Skin of body (tissue), 2 donors: Measurements from ENCODE around the gene FARP2. TPM values are rescaled to one million over a fixed set of nuclear protein-coding genes. Genes with fewer than 3 reads are reported as not detected.

Source experiments
- DNase-seq: peaks from one replicate; lab custom pipeline; 2025; lab: John Stamatoyannopoulos, UW
- total RNA-seq: library from RNA; depleted of rRNA; stranded (reverse); fragments of >200 nt; gene quantifications from one replicate; pipeline ENCODE4 v1.2.3, GENCODE V29; 2014

FARP2 gene
- total RNA-seq, 1 donor from 2014 or later, result 52.6 TPM

DNA sequence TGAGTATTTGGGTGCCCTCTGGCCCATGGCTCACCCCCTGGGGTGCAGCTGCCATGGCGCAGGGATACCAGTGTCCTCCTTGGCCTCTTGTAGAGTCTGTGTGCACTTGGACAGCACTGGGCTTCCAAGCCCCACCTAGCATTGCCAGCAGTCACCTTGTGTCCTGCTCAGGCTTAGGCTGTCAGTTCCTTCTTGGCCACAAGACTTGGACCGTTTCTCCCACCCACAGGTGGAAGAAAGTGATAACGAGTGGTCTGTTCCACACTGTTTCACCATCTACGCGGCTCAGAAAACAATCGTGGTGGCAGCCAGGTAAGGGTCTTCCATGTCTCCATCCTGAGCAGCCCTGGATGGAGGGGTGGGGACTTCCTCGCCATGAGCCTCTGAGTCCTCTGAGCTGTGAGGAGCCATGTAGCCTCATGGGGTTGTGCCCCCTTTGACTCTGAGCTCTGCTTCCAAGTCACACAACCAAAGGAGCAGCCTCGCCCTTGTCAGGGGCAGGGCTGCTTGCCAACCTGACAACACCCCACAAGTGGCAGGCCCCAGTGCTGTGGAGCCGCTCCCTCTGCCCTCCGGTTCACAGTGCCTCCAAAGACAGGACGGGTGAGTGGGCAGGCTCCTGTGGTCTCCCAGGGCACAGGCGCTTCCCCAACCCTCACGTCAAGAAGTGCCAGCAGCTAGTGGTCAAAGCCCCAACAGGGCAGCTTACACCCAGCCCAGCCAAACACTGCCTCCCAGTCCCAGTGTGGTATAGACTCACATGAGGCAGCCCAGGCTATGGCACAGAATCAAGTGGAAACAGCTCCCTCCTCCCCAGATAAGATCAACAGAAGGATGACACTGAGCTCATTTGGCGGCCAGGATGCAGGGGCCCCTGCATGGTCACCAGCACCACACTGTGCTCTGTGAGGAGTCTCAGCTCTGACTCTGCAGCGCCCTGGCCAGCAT lies 133.9 kb downstream of the FARP2 start:
- no peak for DNase-seq

DNA sequence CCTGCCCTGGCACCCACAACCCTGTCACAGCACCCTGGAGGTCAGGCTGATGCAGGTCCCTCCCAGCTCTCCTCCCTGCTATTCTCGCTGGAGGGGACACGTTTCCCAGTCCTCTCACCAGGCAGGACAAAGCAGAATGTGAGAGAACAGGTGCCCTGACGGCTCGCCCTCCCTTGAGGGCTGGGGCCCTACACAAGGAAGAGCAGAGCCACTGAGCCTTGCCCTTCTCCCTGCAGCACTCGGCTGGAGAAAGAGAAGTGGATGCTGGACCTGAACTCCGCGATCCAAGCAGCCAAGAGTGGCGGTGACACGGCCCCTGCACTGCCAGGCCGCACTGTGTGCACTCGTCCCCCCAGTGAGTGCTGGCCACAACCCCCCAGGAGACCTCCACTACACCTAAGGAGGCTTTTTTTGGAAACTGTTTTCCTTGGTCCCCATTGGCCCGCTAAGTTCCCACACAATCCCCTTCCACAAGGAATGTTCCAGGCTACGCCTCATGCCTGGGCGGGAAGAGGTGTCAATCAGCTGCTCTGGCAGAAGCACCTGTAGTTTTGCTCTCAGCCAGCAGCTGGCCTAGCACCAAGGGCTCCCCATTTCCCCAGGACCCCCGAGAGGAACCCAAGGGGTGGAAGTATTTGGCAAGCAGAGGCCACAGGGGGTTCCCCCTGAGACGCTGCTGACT lies 134.9 kb downstream of the FARP2 start:
- DNase-seq, result no peak

DNA sequence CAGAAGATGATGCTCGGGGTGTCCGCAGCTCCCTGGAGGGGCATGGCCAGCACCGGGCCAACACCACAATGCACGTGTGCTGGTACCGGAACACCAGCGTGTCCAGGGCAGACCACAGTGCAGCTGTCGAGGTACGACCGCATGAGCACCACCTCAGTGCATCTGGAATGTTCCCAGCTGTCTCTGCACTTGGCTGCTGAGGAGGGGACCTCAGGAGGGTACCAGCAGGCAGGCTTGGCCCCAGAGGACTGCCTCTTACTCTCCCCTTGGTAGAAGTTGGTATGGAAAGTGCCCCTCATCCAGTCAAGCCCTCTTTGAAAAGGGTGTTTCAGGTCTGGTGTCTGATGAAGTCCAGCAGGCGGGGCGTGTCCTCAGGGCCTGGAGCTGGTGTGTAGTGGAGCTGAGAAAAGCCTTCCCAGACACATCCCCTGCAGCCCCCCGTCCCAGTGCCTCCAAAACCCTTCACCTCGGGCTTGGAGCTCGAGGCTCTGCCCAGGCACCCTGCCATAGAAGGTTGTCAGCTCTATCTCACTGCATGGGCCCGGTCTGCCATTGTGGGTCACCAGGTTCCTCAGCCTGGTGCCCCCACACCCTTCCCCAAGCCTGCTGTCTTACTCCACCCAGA lies 135.6 kb downstream of the FARP2 start:
- no peak for DNase-seq

DNA sequence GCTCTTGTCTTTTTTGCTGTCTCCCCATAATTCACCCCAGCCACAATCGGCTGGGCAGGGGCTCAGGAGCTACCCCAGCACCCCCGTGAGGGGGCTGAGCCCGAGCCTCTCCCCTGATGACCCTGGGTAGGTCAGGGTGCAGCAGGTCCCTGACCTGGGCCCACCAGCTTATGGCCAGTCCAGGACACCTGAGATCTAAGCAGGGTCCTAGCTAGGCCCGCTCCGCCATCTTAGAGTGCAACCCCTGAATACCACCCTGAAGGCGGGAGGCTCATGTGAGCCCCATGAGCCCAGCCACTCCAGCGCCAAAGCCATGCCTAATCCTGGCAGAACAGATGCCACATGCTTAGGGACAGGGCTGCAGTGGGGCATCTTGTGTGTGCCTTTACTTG lies 136.1 kb downstream of the FARP2 start:
- no peak for DNase-seq

DNA sequence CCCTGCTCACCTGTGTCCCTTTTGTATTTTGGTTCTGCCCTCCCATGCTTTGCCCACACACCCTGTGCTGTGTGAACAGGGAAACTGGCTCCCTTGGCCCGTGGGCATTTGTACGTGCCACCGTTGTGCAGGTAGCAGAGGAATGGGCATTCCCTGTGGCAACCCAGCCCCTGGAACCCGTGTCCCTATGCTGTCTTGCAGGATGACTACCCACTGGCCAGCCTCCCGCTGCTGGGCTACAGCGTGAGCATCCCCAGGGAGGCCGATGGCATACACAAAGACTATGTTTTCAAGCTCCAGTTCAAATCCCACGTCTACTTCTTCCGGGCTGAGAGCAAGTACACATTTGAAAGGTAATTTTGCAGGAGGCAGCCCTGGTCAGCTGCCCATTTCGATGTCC lies 137.0 kb downstream of the FARP2 start:
- no peak for DNase-seq

DNA sequence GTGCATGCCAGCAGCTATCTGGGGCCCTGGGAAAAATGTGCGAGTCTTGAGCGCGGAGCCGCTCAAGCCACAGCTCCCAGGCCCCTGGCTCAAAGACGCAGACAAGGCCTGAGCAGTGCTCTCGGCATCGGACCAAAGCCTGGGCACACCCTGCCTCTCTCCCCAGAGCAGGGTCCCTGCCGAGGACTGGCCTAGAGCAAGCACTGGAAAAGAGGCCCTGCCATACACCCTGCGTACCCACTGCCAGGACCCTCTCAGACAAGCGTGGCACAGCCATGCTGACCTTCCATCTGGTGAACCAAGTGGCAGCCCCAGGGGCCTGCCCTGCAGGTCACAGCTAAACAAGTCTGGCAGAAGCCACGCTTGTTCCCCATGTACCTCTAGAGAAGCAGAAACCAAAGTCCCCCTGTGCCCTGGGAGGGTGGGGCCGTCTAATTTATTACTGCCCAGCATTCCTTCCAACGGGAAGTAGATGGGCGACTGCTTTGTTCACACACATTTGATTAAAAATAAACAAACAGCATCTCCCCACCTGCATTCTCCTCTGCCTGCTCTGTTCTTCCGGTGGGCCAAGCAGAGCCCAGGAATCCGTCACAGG lies 138.3 kb downstream of the FARP2 start:
- no peak for DNase-seq

DNA sequence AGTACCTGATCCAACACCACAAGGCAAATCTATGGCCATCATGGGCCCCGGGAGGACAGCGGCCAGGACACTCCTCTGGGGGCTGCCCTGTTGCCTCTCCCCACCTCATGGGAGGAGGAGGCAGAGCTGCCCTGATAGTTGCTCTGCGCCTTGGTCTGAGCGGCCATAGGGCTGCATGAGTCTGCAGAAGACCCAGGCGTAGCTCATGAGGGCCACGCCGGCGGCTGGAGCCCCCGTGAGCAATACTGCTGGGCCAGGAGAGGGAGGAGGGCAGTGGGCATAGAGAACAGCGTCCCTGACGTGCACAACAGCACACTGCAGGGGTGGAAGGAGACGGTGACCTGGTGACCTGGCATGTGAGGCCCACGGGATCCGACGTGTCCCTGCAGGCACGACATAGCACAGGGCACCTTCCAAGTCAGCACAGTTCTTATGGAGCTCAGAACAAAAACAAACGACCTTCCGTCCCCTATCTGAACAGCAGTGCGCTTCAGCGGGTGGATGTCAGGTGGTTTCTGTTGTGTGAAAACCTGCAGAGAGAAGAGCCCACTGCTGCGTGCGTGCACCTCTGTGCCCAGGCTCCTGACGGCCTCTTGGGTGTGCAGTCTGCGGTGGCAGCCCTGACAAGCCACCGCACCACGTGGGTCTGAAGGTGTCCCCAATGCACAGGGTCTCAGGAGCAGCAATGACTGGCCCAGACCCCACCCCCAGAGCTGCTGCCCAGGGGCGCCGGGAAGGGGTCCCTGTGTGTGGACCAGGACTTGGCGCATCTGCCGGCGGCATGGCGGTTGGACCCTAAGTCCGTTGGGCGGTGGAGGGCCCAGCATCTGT lies 139.3 kb downstream of the FARP2 start:
- no peak for DNase-seq

DNA sequence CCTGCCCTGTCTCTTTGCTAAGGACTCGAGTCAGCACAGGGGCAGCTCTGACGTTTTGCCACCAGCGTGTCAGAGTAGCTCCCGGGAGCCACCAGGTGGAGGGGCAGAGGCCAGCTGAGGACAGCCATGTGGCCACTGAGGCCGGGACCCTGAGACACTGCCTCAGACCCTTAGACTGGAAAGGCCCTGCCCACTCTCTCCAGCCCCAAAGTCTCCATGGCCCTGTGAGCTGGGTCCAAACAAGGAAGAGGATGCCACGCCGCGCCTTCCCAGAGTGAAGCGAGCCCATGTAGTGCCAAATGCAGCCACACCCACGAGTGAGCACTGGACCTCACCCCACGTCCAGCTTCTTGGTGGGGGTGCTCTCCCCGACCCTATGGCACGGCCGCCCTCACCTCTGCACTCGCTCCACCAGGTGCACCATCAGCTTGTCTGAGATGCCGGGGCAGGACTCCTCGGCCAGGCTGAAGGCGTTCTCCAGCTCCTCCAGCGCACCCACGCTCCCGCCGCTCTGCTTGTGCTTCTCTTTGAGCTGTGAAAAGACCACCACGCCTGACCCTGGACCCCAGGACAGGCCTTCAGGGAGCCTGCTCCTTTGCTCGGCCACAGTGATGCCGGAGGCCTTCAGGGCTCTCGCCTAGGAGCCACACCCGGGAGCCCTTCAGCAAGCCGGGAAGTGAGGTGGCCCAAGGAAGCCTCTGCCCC lies 140.1 kb downstream of the FARP2 start:
- no peak for DNase-seq

DNA sequence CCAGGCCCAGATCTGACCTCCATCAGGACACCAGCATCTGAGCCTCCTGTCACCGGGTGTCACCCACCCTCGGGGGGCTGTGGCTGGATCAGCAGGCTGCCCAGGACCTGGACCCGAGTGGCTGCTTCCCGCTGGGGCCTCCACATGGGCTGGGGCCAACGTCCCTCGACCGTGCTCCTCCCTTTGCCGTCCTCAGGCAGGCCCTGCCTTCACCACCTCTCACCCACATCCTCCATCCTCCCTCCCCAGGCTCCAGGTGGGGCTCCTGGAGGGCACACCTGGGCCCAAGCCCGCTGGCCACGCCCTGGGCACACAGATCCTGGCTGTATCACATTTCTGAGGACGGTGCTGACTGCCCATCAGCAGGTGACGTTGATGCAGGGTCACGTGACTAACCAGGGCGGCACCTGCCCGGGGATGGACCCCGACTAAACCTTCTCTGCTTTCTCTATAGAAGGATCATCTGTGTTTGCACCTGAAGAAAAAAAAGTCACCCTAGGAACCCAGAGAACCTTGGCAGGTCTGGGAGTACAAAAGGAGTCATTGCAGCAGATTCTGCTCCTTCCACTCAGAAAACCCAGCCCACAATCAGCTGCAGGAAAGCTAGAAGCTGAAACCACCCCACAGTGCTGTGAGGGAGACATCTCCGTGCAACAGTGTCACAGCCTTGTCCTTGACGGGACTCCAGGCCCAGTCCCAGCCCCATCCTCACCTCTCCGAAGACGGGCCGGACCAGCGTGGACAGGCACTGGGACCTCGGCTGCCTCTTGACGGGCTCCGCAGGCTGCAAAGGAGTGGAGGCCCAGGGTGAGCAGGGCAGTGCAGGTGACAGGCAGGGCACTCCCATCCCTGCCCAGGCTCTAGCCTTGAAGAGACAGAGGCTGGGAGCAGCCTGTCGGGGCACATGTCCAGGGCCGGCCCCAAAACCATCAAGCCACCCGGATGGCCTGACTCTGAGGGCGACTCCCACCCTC lies 141.1 kb downstream of the FARP2 start:
- DNase-seq, result no peak

DNA sequence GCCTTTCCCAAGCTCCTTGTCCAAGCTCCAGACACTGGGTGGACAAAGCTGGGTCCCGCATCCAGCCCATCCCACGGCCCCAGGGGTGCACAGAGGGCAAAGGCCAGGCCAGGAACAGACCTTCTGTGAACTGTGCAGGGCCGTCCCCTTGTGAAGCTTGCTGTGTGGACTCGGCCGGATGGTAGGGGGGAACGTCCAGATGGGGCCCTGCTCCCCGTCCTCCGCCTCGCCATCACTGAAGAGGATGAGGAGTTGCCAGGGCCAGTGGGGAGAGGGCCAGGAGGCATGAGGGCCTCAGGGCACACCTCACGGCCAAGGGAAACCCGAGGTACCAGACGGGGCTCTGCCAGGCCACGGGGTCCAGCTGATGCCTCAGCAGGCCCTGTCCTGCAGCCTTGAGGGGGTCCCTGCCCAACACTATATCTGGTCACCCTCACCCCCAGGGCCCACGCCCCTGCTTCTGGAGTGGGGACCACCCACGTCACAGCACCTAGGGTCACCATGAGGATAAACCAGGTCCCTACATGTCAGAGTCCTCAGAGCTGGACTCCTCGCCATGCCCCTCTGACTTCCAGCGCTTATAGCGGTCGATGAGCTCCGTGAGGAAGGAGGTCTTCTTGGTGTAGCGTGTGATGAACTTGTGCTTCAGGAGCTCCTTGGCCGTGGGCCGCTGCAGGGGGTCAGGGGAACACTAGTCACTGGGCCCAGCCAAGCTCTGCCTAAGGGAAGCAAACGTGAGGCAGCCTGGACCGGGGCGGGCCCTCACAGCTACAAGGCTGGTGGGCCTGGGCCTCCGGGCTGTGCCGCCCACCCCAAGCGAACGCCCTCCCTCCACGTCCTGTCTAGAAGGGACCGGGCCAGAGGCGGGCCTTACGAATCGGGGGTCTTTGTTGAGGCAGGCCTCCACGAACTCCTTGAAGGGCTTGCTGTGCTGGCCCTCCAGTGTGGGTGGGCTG lies 142.3 kb downstream of the FARP2 start:
- no peak for DNase-seq

DNA sequence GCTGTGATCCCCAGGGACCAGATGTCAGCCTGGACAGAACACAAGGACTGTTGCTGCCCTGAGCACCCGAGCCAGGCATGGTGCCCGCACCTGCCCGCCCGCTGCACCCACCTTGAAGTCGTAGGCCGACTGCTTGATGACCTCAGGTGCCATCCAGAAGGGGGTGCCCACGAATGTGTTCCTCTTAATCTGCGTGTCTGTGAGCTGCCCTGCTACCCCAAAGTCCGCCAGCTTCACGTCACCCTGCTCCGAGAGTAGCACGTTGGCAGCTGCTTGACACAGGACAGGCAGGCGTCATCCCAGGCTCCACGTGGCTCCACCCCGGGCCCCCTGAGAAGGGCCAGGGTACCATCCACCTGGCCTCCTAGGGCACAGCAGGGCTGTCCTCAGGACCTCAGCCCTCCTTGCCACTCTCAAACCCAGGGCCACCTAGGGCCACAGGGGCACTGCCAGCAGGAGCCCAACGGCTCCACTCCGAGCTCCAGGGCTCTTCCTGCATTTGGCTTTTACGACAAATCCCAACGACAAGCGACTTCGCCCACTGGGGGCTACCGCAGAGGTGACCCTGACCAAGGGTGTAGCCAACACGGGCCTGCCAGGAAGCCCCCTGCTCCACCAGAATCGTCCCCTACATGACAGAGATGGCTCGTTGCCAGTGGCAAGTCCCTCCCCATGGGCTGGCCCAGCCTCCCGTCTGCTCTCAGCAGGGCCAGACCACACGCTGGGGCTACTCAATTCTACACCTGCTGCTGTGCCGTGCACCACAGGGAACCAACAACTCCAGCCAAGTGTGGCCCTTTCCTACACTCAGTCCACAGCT lies 143.3 kb downstream of the FARP2 start:
- no peak for DNase-seq

DNA sequence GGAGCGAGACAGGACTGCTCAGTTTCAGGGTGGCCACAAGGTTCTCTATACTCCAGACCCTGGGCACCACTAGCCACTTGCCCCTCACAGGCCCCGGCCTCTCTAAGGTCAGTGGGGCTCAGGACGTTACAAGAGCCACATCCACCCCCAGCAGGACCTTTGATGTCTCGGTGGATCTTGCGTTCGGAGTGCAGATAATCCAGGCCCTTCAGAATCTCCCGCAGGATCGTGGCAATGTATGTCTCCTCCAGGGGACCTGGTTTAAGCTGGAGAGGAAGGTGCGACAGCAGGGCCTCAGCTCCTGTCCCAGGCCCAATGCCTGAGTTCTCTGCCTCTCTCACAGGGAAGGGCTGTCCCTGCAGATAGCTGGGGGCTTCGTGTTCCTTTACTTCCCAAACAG lies 143.9 kb downstream of the FARP2 start:
- no peak for DNase-seq

DNA sequence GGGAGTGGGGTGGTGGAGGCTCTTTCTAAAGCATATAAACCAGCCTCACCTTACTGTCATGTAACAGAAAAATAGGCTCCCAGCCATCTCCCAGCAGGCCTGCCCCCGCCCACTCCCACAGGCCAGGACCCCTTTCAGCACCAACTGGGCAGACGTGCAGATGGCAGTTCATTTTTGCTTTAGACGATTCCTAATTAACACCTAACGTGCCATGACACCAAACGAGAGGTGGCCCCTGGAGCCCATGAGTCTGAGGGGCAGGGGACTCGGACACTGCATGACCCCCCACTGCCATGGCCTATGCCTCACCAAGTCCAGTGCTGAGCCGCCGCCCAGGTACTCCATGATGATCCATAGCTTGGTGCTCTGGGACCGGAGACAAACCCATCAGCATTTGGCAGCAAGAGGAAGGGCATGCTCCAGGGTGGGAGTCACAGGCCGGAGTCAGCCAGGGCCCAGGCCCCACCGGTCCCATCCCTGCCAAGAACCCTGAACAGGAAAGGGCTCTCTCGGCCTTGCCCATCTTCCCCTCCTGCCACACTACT lies 144.4 kb downstream of the FARP2 start:
- DNase-seq, result no peak

DNA sequence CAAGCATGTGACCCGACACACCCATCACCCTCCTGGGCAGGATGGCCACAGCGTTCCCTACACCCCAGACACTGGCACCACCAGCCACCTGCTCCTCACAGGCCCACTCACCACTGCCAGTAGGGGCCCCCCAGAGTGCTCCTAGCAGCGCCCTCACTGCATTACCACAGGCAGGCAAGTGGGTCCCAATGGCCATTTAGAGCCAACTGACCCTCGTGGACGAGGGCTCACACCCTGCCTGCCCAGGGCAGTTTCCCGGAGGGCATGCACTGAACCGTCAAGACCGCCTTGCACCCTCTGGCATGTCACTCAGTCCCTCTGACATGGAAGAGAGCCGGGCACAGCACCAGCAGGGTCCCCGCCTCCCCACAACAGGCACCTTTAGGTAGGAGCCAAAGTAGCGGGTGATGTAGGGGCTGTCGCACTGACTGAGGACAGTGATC lies 145.0 kb downstream of the FARP2 start:
- no peak for DNase-seq

DNA sequence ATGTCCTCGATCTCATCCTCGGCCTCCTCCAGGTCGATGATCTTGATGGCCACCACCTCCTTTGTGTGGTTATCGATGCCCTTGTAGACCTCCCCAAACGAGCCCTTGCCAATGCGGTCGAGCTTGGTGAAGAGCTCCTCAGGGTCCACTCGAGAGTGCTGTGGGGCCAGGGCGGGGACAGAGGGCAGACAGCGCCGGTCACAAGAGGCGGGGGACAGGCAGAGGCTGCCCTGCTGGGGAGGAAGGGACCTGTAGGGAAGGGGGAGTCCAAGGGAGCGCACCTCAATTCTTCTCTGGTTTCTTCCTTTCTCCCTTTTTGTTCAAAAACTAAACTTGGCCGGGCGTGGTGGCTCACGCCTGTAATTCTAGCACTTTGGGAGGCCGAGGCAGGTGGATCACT lies 145.5 kb downstream of the FARP2 start:
- no peak for DNase-seq

DNA sequence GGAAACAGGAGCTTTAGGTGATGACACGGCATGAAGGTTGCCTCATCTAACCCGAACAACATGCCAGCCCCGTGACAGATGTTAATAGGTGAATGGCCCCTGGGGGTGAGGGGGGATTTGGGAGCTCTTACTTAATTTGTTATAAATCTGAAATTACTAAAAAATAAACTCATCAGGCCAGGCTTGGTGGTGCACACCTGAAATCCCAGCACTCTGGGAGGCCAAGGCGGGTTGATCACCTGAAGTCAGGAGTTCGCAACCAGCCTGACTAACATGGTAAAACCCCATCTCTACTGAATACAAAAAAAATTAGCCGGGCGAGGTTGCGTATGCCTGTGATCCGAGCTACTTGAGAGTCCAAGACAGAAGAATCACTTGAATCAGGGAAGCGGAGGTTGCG lies 146.2 kb downstream of the FARP2 start:
- DNase-seq, result no peak
